GM19099 (cell line): ENCODE measurements around the gene HAT1.

Source experiments
- POLR2A ChIP-seq: IDR thresholded peaks from 3 replicates; pipeline ENCODE4 v1.6.1; 2011; ENCODE audit warnings: low read depth; ENCODE audit not compliant: insufficient read length; ENCODE audit errors: extremely low read depth

Gene HAT1

DNA sequence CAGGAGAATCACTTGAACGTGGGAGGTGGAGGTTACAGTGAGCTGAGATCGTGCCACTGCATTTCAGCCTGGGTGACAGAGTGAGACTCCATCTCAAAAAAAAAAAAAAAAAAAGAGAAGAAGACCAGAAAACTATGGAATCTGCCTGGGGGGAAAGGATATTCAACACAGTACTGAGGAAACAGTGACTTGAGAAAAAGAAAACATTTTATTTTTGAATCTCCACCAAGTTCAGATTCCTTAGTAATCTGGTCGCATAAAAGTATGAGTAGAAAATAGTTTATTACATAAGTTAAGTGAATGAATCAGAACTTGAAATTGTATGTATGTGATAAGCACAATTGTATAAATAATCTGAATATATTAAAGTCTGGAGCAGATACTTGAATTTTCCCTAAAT is 13.0 kb upstream of the HAT1 start:
- TF ChIP-seq POLR2A = no peak

DNA sequence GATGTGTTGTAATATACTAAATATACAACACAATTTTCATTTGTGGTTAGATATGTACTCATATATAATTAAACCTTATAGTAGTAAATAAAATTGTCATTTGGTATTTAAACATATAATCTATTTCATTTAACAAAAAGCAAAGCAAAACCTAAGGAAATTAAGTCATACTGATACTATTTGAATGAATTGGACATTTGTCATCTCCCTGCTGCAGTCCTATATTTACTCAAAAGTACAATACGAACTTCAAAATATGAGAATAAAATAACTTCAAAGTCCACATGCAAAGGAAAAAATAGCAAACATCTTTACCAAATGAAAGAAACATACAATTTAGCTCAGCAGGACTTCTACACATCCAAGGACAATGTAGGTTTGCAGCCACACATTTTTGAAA is 11.8 kb upstream of the HAT1 start:
- TF ChIP-seq POLR2A = no peak

DNA sequence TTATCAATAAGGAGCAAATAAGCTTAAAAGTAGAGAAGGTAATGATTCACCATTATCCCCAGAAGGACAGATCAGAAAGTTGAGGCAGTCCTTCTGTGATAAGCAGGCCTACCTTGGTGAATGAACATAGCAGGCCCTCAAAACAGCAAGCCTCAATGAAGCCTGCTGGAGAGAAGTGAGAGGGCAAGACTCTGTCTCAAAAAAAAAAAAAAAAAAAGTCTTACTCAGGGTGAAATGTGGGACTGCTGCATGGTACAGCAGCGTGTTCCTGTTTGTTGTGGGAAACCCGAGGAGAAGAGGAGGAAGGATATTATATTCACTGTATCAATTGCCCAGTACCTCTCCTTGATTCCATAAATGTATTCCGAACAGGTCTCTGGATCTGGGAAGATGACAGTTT is 8.7 kb upstream of the HAT1 start:
- TF ChIP-seq POLR2A = no peak

DNA sequence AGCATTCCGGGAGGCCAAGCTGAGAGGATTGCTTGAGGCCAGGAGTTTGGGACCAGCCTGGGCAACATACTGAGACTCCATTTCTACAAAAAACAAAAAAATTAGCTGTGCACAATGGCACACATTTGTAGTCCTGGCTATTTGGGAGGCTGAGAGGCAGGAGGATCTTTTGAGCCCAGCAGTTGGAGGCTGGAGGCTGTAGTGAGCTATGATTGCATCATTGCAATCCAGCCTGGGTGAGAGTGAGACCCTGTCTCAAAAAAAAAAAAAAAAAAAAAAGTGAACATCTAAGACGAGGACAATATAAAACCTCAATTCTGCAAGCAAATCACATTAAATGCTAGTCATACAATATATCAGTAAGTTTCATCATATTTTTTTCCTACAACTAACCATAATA is 2.8 kb upstream of the HAT1 start:
- TF ChIP-seq POLR2A = no peak

DNA sequence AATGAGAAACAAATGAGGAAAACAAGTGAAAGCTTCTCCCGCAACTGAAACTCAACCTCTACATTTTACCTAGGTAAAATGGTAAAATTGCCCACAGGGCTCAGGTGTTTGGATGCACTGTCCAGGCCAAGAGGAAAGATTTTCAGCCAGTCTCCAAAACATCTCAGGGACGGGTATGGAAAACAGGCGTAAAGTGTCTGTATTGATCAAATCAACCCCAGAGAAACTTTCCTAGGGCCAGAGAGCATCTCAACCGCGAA is 361 bp upstream of the HAT1 start:
- no peak for TF ChIP-seq POLR2A

GRCh38 chr2:171923206-171923605 is 945 bp downstream of the HAT1 start:
- no peak for TF ChIP-seq POLR2A

GRCh38 chr2:171924170-171924942 is 2.1 kb downstream of the HAT1 start:
- no peak for TF ChIP-seq POLR2A

- no peak for TF ChIP-seq POLR2A
Observed at GRCh38 chr2:171930385-171930784, 8.1 kb downstream of the HAT1 start.

DNA sequence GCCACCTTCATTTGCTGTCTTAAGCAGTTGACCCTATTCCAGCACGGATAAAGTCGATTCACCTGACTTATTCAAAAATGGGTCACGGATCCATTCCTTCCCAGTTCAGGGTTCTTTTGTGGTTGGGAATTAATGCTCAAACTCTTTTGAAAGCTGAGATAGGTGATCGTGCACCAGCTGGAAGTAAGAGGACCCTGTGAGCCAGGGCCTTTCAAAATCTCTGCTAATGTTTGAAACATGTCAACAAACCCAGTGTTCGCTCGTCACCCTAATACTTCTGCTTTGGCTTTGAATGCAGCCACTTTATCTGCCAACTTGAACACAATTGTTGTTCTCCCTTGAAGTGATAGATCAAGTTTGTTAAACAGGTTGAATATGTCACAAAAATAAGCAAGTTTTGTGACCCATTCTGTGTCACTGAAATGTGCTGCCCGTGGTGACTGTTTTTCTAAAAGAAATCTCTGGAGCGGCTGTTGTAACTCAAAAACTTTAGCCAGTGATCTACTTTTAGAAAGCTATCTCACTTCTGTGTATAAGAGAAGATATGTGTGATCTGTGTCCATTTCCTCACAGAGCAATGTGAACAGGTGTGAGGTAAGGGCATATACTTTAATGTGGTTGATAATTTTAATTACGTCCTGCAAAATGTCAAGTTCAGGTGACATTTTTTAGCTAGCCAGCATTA is 16.9 kb downstream of the HAT1 start:
- TF ChIP-seq POLR2A = no peak

- TF ChIP-seq POLR2A = no peak
Observed at GRCh38 chr2:171939743-171940071, 17.4 kb downstream of the HAT1 start.

- TF ChIP-seq POLR2A = no peak
Observed at GRCh38 chr2:171941316-171941699, 19.0 kb downstream of the HAT1 start.

- TF ChIP-seq POLR2A = no peak
Observed at GRCh38 chr2:171943869-171944268, 21.6 kb downstream of the HAT1 start.

DNA sequence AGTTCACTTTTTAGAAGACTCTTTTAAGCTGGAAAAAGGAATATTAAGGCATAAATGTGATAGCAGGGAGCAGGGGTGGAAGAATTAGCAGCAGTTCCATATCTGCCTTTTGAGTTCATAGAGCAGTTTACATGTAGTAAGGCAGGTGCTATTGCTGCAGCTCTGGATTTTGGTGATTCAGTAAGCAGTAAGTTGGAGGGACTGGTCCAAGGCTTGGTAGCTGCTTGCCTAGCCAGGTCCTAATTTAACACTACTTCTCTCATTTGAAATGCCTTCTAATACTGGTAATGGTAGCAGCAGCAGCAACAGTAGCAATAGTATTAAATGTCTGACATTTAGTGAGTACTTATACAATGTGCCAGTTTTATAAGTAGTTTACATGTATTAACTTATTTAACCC is 30.0 kb downstream of the HAT1 start:
- TF ChIP-seq POLR2A = no peak

GRCh38 chr2:171952748-171953147 is 30.5 kb downstream of the HAT1 start:
- no peak for TF ChIP-seq POLR2A

- no peak for TF ChIP-seq POLR2A
Observed at GRCh38 chr2:171956135-171956825, 34.0 kb downstream of the HAT1 start.

GRCh38 chr2:171957061-171957460 is 34.8 kb downstream of the HAT1 start:
- no peak for TF ChIP-seq POLR2A
